H1 (cell line): Measurements from ENCODE around the gene NAPG. TPM values are rescaled to one million over a fixed set of nuclear protein-coding genes. Genes with fewer than 3 reads are reported as not detected.

Experiments
- CTCF ChIA-PET: fragments of 300-600 bp; sonication (Branson Sonifier 250); formaldehyde crosslinking; loops from one replicate; lab custom pipeline; 2021; ENCODE audit not compliant: partially characterized antibody; lab: Charles Lee
- POLR2A ChIA-PET: fragments of 300-600 bp; sonication (Branson Sonifier 250); formaldehyde crosslinking; loops from one replicate; lab custom pipeline; 2021; ENCODE audit warnings: inconsistent platforms; ENCODE audit not compliant: partially characterized antibody; lab: Charles Lee
- DNase-seq, 2 experiments: peaks; one replicate each; pipeline versions ENCODE4 v3.0.0 to v3.0.0-alpha.2; 2010 to 2022; ENCODE audit warnings: low spot score in 2 of 2, low read depth in 1 of 2, mixed read lengths in 1 of 2
- FAIRE-seq: peaks from 2 replicates; lab custom pipeline; 2011; peaks lifted over from hg19 to GRCh38; lab: Jason Lieb, UNC
- H2AFZ ChIP-seq: 2 replicates; pipeline ENCODE4 v1.8.1; 2012; ENCODE audit warnings: low read length, inconsistent platforms
- H2AK5ac ChIP-seq: 2 replicates; pipeline ENCODE4 v1.6.1; 2013; ENCODE audit warnings: low read depth, low read length
- H2BK120ac ChIP-seq: replicated peaks from 2 replicates; pipeline ENCODE3; 2013; ENCODE audit warnings: low read depth, low read length, inconsistent platforms
- H2BK12ac ChIP-seq: 2 replicates; pipeline ENCODE4 v1.6.1; 2013; ENCODE audit warnings: low read depth, low read length
- H2BK15ac ChIP-seq: 2 replicates; pipeline ENCODE4 v1.6.1; 2013; ENCODE audit warnings: low read length
- H2BK20ac ChIP-seq: 2 replicates; pipeline ENCODE4 v1.6.1; 2013; ENCODE audit warnings: low read length
- H2BK5ac ChIP-seq: 2 replicates; pipeline ENCODE4 v1.6.1; 2013; ENCODE audit warnings: low read depth, low read length
- H3K14ac ChIP-seq: 2 replicates; pipeline ENCODE4 v1.6.1; 2013; ENCODE audit warnings: inconsistent platforms; ENCODE audit not compliant: insufficient read length
- H3K18ac ChIP-seq: 2 replicates; pipeline ENCODE4 v1.6.1; 2013; ENCODE audit warnings: low read length; ENCODE audit errors: extremely low read depth
- H3K23ac ChIP-seq: 2 replicates; pipeline ENCODE4 v1.6.1; 2013; ENCODE audit warnings: inconsistent platforms; ENCODE audit not compliant: insufficient read length
- H3K23me2 ChIP-seq: 2 replicates; pipeline ENCODE4 v1.6.1; 2013; ENCODE audit warnings: low read depth, low read length
- H3K27ac ChIP-seq: 2 replicates; pipeline ENCODE4 v1.6.1; 2011; ENCODE audit warnings: low read depth, low read length, inconsistent platforms
- H3K27me3 ChIP-seq, 4 experiments: replicated peaks in 1 of 4; 1 replicate in 1 of 4; 2 replicates in 3 of 4; pipeline versions ENCODE4 v1.6.1 to v1.8.1; 2011 to 2013; ENCODE audit warnings: low read length in 3 of 4, mild to moderate bottlenecking in 3 of 4, inconsistent platforms in 2 of 4, mixed read lengths in 2 of 4, moderate library complexity in 1 of 4; ENCODE audit not compliant: control insufficient read depth in 3 of 4, insufficient read depth in 3 of 4; ENCODE audit errors: extremely low read depth in 1 of 4
- H3K36me3 ChIP-seq, 4 experiments: 2 replicates each; pipeline versions ENCODE4 v1.6.1 to v1.8.1; 2011 to 2013; ENCODE audit warnings: mild to moderate bottlenecking in 4 of 4, low read length in 3 of 4, moderate library complexity in 2 of 4, control low read depth in 1 of 4, inconsistent platforms in 1 of 4; ENCODE audit not compliant: insufficient read depth in 4 of 4, control insufficient read depth in 2 of 4
- H3K4ac ChIP-seq: replicated peaks from 2 replicates; pipeline ENCODE3; 2013; ENCODE audit warnings: low read length, low read depth, mixed read lengths, inconsistent platforms; ENCODE audit not compliant: insufficient read length
- H3K4me1 ChIP-seq, 4 experiments: replicated peaks in 1 of 4; 1 replicate in 1 of 4; 2 replicates in 3 of 4; pipeline versions ENCODE4 v1.6.1 to v1.8.1; 2011 to 2013; ENCODE audit warnings: low read length in 3 of 4, inconsistent platforms in 2 of 4, mixed read lengths in 1 of 4; ENCODE audit not compliant: insufficient read depth in 4 of 4, control insufficient read depth in 3 of 4
- H3K4me2 ChIP-seq, 2 experiments: 2 replicates each; pipeline versions ENCODE4 v1.6.1 to v1.8.1; 2011 to 2013; ENCODE audit warnings: low read depth in 2 of 2, low read length in 2 of 2, control low read depth in 1 of 2, inconsistent platforms in 1 of 2, mild to moderate bottlenecking in 1 of 2; ENCODE audit not compliant: insufficient read depth in 1 of 2
- H3K4me3 ChIP-seq, 4 experiments: fragments of 200-600, 300-600 bp in 1 of 4; sonication (generic), shearing (Covaris generic), sonication (Bioruptor Twin) in 1 of 4; 2 replicates each; pipeline versions ENCODE4 v1.5.1 to v1.8.1; 2011 to 2016; ENCODE audit warnings: low read length in 4 of 4, low read depth in 3 of 4, control low read depth in 2 of 4, inconsistent platforms in 2 of 4, mild to moderate bottlenecking in 2 of 4, mixed read lengths in 1 of 4, moderate library complexity in 1 of 4; ENCODE audit not compliant: insufficient read depth in 2 of 4; ENCODE audit errors: extremely low read depth in 1 of 4
- H3K56ac ChIP-seq: replicated peaks from 2 replicates; pipeline ENCODE3; 2013; ENCODE audit warnings: low read depth, mild to moderate bottlenecking, mixed read lengths, low read length, inconsistent platforms; ENCODE audit not compliant: insufficient read length
- H3K79me1 ChIP-seq: 2 replicates; pipeline ENCODE4 v1.6.1; 2013; ENCODE audit warnings: low read depth, low read length, control low read depth
- H3K79me2 ChIP-seq, 2 experiments: 2 replicates each; pipeline versions ENCODE4 v1.6.1 to v1.8.1; 2012 to 2013; ENCODE audit warnings: low read length in 2 of 2, mild to moderate bottlenecking in 2 of 2, inconsistent platforms in 1 of 2; ENCODE audit not compliant: insufficient read depth in 2 of 2, control insufficient read depth in 1 of 2
- H3K9ac ChIP-seq, 4 experiments: replicated peaks in 1 of 4; 1 replicate in 1 of 4; 2 replicates in 3 of 4; pipeline versions ENCODE4 v1.6.1 to v1.8.1; 2011 to 2013; ENCODE audit warnings: low read depth in 3 of 4, low read length in 3 of 4, control low read depth in 2 of 4, mild to moderate bottlenecking in 2 of 4, moderate library complexity in 2 of 4, inconsistent platforms in 1 of 4; ENCODE audit errors: extremely low read depth in 1 of 4
- H3K9me3 ChIP-seq, 2 experiments: 2 replicates each; pipeline versions ENCODE4 v1.6.1 to v1.8.1; 2012 to 2013; ENCODE audit warnings: mild to moderate bottlenecking in 2 of 2, moderate library complexity in 2 of 2, control low read depth in 1 of 2, inconsistent platforms in 1 of 2, low read depth in 1 of 2, low read length in 1 of 2, mixed read lengths in 1 of 2; ENCODE audit not compliant: insufficient read depth in 2 of 2
- H4K20me1 ChIP-seq, 2 experiments: replicated peaks in 1 of 2; 2 replicates each; pipeline versions ENCODE3 to v1.8.1; 2011 to 2013; ENCODE audit warnings: inconsistent platforms in 2 of 2, low read length in 2 of 2, mild to moderate bottlenecking in 1 of 2; ENCODE audit not compliant: insufficient read depth in 2 of 2, control insufficient read depth in 1 of 2
- H4K5ac ChIP-seq: 2 replicates; pipeline ENCODE4 v1.6.1; 2013; ENCODE audit warnings: low read length, low read depth, mixed read lengths, inconsistent platforms; ENCODE audit not compliant: insufficient read length
- H4K8ac ChIP-seq: 2 replicates; pipeline ENCODE4 v1.8.0; 2013; ENCODE audit warnings: mild to moderate bottlenecking, moderate library complexity, low read length, inconsistent platforms; ENCODE audit not compliant: insufficient read depth; ENCODE audit errors: extremely low read depth
- H4K91ac ChIP-seq: replicated peaks from 2 replicates; pipeline ENCODE3; 2013; ENCODE audit warnings: low read length, mixed read lengths, inconsistent platforms; ENCODE audit not compliant: insufficient read length
- E2F6 ChIP-seq: IDR thresholded peaks from 2 replicates; pipeline ENCODE4 v1.6.1; 2012; ENCODE audit warnings: inconsistent platforms
- NANOG ChIP-seq: IDR thresholded peaks from 2 replicates; pipeline ENCODE4 v1.6.1; 2011; ENCODE audit warnings: low read length, low read depth, mild to moderate bottlenecking, inconsistent platforms; ENCODE audit not compliant: insufficient read depth, poor library complexity, severe bottlenecking
- RAD21 ChIP-seq, 2 experiments: IDR thresholded peaks in 1 of 2; conservative IDR thresholded peaks in 1 of 2; 2 replicates each; pipeline ENCODE4 v1.6.1; 2011; ENCODE audit warnings: low read depth in 2 of 2, low read length in 2 of 2, improper control_type of control experiment in 1 of 2, inconsistent platforms in 1 of 2, mild to moderate bottlenecking in 1 of 2, moderate library complexity in 1 of 2
- SIX5 ChIP-seq: IDR thresholded peaks from 2 replicates; pipeline ENCODE4 v1.6.1; 2011; ENCODE audit warnings: mild to moderate bottlenecking, low read depth, low read length
- TCF12 ChIP-seq: IDR thresholded peaks from 2 replicates; pipeline ENCODE4 v1.6.1; 2011; ENCODE audit warnings: low read depth, mild to moderate bottlenecking, low read length
- YY1 ChIP-seq: IDR thresholded peaks from 2 replicates; pipeline ENCODE4 v1.6.1; 2011; ENCODE audit warnings: low read depth, mild to moderate bottlenecking, low read length
- ZNF274 ChIP-seq: IDR thresholded peaks from 2 replicates; pipeline ENCODE4 v1.7.0; 2012; ENCODE audit warnings: low read length, borderline replicate concordance; ENCODE audit errors: extremely low read depth
- polyA plus RNA-seq, 7 experiments: library from polyadenylated mRNA; depleted of rRNA in 3 of 7; stranded (reverse) in 5 of 7; unstranded in 2 of 7; fragments of >200 nt in 5 of 7; fragments of 200-250 nt in 2 of 7; gene quantifications; 1 replicate in 5 of 7; 2 replicates in 1 of 7; 4 replicates in 1 of 7; pipeline versions ENCODE4 v1.2.1 to v1.2.3, GENCODE V29; 2011 to 2013; ENCODE audit warnings: missing spikeins in 2 of 7, mixed read lengths in 2 of 7
- total RNA-seq: library from RNA; stranded (reverse); fragmentation: NEBNext Ultra II Directional; extraction: Animal tissue kit (Norgen Biotek cat#: 25700); gene quantifications from 2 replicates; pipeline ENCODE4 v1.2.1, GENCODE V29; 2021

NAPG gene
- total and polyA plus RNA-seq, 2 of the 8 experiments (the other 6 are each of a cell fraction or from before 2014, with no cell fraction given), result 8.0 to 23.5 TPM

- Histone ChIP-seq H3K4me3 (no peak overlapping the region), H3K4me2 (no peak overlapping the region), H4K5ac (no peak overlapping the region), H4K20me1 (no peaks in the 10 kb centered on the region), H3K79me2 (no peaks in the 10 kb centered on the region), H3K23me2 (no peaks in the 10 kb centered on the region), H4K8ac (no peak overlapping the region), H2BK20ac (no peak overlapping the region), H3K9me3 (no peaks in the 10 kb centered on the region), H2BK5ac (no peak overlapping the region), H3K36me3 (no peaks in the 10 kb centered on the region), H4K91ac (no peak overlapping the region), H3K18ac (no peak overlapping the region), H3K9ac (no peak overlapping the region), H2AFZ (no peak overlapping the region), H3K23ac (no peak overlapping the region)
- DNase-seq, result no peak
- POLR2A ChIA-PET, result no interaction called here
- no peak for TF ChIP-seq YY1
- TF ChIP-seq RAD21 (IDR thresholded peaks at IDR 0.05 in 1 of 2, conservative IDR thresholded peaks at IDR 0.05 in 1 of 2; ENCODE audit: low read depth in 2 of 2, low read length in 2 of 2), result no peak
- TF ChIP-seq NANOG, result no peak
- TF ChIP-seq ZNF274, result no peak
- no peak for TF ChIP-seq TCF12
- no peak for TF ChIP-seq SIX5
- TF ChIP-seq E2F6, result no peak
- TF ChIP-seq, all 59 proteins: peak for 0
- Histone ChIP-seq H2BK12ac (no peak overlapping the region), H3K56ac (no peak overlapping the region), H3K79me1 (no peaks in the 10 kb centered on the region), H2BK15ac (no peak overlapping the region), H2BK120ac (no peak overlapping the region), H3K14ac (no peak overlapping the region), H2AK5ac (no peak overlapping the region), H3K4me1 (no peaks in the 10 kb centered on the region), H3K27me3 (no peaks in the 10 kb centered on the region), H3K4ac (no peak overlapping the region), H3K27ac (no peak overlapping the region)
- FAIRE-seq, result no peak
- CTCF ChIA-PET, result interaction anchor here (1.6 kb wide), 2 partner anchors 20 to 525 kb away, joined by 4 to 5 read pairs; no protein-coding TSS in a partner anchor
Observed at GRCh38 chr18:10497206-10497749, 28.5 kb upstream of the NAPG start.
